Measurements from ENCODE around the gene TMPRSS13.

GRCh38 chr11:117862753-117863152 is 66.4 kb downstream of the TMPRSS13 start:
- no peak for TF ChIP-seq CTCF (conservative IDR thresholded peaks at IDR 0.05; ENCODE audit: low read length)
- TF ChIP-seq EZH2phosphoT487 (IDR thresholded peaks at IDR 0.05; ENCODE audit: borderline replicate concordance, low read depth, low read length): no peak

Data from OCI-LY7 (cell line).